ENCODE results near the gene MLLT1.

MLLT1 gene

DNA sequence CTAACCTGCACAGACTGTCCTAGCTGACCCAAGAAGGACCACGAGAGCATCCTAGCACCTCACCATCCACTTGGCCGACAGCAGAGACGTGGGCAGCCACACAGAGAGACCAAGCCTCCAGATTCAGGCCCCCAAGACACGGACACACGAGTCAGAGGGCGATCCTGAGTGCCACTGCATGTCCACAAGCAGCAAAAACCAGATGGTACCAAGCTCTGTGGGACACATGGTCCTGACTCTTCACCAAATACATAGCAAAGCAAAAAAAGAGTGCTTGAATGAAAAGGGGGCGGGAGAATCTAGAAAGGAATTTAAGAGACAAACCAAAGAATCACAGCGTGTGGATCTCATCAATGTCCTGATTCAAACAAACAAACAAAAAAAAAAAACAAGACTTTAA, 45.2 kb downstream of the MLLT1 start:
- DNase-seq, result no peak

DNA sequence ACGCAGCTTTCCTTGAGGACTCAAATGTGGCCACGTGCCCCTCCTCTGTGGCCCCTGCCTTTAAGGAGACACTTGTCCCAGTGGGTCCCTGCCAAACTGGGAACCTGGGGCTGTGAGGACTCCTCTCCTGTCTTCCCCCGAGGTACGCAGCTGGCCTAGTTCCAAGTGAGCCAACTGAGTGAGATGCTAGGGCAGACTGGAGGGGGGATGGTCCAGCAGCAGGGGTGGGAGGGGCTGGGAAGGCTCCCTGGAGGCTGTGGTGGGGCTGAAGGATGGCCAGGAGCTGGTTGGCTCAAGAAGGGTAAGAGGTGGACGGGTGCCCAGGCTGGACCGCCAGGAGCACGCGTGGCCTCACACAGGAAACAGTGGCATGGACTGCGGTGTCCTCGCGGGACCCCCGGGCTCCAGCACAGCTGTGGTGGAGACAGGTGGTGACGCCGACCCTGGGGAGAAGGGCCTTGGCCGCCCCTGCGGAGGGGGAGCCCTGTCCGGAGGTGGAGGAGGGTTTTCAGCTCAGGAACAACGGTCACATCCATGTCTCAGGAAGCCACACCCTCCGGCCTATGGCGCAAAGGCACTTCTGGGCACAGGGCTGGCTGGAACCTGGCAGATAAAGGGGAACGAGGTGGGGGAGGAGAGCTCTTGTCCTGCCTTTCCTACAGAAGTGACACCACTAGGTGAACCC, 45.8 kb downstream of the MLLT1 start:
- DNase-seq, result no peak

DNA sequence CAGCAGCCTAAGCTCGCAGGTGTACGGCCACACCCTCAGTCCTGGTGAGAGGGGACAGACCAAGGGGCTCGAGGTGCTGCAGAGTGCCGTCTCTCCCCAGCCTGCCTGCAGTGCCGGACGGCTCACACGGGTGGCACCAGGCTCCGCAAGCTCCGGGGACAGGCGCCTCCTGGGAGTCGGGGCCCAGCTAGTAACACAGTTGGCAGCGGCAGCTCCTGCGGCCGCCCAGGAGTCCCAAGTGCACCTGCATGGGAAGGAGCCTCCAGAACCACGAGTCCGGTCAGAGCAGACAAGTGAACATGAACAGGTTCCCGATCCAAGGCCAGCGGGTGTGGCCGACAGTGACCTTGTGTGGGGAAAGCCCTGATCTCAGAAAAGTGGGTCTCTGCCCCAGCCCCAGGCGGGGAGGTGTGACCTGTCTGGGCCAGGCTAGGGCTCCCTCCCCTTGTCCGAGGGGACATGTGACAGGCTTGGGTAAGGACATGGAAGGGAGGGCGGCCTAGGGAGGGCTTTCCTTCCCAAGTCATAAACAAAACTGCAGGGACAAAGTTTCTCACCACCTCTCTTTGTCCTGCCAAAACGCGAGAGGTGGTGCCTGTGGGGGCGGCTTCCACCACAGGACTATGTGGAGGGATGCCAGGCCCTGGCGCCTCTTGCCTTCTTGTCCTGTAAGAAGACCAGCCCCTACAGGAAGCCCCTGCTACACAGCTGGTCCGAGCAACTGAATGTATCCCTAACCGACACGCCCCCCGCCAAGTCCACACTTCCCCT, 46.5 kb downstream of the MLLT1 start:
- DNase-seq, result no peak

DNA sequence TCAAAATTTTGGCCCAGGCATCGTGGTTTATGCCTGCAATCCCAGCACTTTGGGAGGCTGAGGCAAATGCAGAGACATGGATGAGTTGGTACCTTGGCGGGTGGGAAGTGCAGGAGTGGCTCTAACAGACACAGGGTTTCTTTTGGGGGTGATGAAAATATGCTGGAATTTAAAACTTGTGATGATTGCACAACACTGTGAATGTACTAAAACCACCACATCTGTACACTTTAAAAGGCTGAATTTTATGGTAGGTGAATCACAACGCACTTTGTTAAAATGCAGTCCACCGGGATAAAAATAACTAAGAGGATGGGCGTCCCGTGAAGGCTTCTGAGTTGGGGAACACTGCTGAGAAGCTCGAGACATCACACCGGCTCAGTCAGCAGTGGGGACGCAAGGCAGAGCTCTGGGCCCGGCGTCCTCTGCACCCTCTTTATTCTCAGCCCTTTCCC, 47.1 kb downstream of the MLLT1 start:
- DNase-seq, result no peak

DNA sequence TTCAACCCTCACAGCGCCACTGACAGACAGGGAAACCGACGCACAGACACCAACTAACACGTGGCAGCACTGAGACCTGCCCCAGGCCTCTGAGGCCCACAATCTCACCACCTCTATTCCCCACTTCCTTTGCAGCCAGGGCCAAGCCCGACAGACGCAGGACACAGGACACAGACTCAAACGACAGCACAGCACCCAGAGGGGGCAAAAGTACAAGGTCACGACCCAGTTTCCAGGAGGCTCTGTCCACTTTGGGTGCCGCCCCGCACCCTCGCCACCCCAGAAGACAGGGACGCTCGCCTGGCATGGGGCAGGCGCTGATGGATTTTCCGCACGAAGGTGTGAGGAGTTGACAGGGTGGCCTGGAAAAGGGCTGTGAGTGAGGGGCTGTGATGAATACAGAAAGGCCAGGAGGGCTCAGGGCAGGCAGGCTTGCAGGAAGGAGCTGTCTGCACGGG, 48.8 kb downstream of the MLLT1 start:
- DNase-seq, result no peak

DNA sequence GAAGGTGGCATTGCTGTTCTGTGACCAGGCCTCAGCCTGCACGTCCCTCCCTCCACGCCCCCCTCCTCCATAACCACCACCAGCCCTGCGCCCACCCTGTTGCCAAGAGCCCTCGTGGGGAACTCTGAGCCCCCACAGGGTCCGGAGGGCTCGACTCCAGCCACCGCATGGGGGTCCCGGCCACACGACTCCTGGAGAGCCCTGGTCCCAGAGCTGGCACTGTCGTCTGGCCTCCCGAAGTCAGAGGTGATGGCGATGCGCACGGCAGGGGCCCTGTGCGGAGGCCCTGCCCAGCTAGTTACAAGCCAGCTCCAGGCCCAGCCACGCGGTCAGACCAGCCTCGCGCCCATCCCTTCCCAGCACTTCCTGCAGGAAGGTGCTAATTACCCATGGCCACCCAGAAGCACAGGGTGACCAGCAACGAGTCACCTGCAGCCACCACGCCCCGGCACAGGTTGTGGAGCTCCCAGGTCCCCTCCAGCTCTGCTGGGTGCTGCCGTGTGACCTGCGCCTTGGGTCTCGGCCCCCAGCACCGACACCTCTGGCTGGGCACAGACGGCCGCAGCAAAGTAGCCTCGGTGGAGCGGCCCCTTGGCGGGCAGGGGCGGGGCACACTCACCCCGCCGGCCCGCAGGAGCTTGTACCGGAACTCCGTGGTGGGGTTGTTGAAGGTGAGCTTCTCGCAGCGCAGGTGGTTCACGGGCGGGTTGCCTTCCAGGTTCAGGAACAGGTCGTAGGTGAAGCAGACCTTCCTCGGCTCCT, 49.6 kb downstream of the MLLT1 start:
- no peak for DNase-seq

DNA sequence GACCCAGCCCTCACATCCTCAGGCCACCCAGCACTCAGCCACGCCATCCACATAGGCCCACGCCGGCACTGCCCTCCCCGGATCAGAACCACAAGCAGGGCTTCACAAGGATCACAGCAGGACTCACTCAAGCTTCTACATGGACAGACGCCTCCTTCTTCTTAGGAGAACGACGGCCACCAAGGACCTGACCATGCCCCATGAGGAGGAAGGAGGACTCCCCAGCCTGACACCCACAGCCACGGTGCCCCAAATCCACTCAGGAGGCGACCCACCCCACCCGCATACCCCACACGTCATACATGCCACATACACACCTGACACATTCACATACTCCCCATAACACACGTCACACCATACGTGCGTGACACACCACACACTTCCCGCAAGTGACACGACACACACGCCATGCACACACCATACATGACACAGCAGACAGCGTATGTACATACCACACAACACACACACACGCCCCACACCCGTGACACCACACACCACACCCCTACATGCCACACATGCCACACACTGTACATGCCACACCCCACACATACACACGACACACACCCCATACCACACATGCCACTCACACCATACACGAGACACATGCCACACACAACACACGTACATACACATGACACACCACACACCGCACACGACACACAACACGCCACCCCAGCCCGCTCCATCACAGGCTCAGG, 50.4 kb downstream of the MLLT1 start:
- no peak for DNase-seq

DNA sequence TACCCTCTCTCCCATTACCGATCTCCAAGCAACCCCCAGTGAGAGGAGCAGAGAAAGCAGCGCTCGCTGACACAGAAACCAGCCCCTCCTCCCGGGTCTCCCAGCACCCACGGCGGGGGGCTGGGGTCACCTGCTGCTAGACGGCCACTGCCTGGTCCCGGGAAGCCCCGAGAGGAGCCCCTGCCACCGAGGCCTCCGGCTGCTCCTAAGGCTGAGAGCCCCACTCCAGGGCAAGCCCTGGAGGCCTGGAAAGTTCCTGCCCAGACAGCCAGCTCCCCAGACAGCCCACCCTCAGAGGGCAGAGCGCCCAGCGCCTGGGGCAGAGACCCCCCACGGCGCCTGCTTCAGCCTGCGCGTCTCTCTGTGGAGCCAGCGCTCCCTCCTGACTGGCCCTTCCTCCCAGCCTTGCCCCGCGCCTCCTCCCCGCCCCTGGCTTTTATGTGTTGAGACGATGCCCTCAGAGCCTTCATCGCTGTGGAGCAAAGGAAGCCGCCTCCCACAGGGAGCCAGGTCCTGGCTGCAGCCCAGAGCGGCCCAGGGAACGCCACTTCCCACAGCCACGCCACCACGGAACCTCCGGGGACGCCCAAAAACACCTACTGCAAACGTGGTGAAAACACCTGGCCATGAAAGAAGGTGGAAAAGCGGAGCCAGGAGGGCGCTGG, 51.1 kb downstream of the MLLT1 start:
- no peak for DNase-seq

DNA sequence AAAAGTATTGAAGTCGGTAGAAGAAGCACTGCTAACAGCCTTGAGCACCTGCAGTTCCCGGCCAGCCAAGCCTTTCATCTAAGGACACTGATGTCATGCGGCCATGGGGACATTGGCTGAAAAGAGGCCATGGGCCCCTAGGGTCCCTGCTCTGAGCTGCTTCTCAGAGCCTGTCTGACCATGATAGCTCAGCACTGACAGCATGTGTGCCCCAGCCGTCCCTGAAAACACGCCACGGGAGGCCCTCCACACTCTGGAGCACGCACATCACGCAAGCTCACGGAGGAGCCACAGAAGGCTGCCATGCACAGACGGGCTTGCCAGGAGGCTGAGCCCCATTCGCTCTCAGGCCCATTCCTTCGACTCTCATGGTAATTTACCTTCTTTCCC, 51.8 kb downstream of the MLLT1 start:
- DNase-seq, result no peak

DNA sequence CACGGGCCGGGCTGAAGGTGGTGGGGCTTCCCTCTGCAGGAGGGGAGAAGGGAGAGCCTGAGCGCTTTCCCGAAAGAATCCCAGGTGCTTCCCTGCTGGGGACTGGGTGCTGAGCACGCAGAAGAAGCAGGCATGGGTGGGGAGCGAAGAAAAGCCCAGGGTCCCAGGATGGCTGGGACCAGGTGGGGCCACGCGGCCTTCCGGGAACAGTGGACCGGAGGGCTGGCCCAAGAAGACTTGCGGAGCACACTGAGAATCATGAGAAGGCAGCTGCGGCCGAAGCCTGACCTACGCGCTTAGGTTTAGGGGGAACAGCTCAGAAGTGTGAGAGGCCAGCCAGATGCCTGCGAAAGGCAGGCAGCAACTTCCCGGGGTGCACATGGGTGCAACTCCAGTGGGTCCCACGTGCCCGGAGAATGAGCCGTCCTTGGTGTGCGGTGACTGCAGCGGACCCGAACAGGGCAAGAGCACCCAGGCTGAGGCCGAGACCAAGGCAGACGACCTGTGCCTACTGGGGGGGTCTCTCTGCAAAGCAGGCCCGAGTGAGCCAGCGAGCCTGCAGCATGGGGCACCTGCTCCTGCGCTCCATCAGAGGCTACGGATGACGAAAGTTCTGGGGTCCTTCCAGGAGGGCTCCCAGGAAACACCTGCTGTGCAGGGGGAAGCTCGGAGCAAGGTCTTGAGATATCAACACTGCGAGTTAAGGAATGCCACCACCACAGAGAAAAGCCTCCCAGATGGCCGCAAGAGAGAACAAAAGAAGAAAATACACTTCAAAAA, 52.4 kb downstream of the MLLT1 start:
- DNase-seq, result no peak

DNA sequence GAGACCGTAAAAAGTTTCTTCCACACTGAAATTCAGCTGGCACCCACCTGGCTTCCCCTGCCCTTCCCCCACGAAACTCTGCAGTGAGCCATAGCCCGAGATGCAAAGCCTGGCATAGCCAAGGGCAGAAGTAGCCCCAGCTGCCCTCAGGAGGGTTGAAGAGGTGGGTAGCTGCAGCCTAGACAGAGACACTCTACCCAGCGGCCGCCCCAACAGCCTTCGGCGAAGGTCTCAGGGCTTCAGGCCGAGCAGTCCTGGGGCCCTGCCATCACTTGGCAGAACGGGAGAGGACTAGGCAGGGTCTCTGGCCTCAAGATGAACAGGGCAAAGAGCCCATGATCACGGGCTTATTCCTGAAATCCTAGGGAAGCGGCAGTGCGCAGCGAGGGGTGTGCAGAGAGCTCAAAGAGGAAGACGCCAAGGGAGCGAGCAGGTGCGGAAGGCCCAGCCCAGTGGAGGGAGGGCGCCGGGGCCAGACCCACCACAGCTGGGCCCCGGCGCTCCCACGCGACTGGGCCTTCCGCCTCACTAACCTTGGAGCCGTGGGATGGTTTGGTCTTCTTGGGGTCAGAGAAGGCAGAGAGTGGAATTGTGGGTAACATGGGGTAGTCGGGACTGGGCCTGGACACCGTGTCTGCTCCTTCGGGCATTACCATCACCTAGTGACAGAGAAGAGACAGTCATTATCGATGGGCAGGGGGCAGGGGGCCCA, 53.2 kb downstream of the MLLT1 start:
- no peak for DNase-seq

DNA sequence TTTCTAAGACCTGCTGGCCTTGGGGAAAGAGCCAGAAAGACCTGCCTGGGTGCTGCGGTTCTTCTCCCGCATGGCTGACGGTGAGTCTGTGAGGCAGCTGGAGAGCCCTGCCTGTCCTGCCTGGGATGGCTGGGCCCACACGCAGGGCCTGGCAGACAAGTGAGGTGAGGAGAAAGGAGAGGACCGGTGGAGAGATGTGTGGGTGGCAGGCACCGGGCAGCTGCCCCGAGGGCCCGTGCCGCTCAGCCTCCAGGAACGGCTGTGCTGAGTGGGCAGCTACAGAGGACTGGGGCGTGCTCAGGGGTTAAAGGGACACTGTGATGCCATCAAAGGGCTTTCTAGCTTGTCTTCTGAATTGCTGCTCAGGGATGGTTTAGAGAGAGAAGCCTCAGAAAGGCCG, 53.8 kb downstream of the MLLT1 start:
- no peak for DNase-seq

DNA sequence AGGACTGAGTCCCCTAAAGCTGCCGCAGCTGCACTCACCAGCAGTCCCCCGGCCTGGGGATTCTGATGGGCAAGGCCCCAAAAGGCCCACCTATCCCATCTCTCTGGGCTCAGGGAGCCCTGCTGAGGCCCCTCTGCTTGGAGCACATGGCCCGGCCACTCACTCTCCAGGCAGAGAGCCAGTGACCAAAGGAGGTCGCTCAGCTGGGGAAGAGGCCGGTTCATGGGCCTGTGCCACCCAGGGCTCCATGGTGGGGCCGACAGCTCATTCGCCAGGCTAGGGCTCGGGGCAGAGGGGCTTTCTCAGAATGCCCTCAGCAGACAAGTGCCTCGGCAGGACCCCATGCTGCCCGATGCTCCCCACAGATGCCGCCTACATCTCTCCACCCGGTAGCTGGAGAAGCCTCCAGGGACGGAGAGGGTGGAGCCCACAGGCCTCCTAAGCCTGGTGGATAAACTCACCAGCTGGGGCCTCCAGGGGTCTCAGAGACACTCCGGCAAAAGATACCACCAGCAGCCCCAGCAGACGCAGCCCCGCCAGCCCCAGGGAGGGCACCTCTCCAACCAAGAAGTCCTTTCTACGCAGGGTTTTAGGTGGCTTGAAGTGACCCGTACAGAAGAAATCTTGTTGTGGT, 54.4 kb downstream of the MLLT1 start:
- no peak for DNase-seq

DNA sequence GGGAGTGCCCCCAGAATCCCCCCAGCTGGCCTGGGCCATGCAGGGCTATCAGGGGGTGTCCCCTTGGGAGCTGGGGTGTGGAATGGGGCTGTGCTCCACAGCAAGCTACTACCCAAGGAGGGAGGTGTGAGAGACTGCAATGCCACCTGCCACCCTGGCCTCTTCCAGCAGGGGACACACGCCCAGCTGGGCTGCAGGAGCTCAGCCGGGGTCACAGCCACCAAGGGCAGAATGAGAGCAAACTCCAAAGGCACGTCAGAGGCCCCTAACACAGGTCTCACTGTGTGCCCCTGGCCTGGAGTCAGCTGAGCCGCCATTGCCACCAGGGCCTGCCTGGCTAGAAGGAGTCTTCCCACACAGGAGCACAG, 55.5 kb downstream of the MLLT1 start:
- no peak for DNase-seq

DNA sequence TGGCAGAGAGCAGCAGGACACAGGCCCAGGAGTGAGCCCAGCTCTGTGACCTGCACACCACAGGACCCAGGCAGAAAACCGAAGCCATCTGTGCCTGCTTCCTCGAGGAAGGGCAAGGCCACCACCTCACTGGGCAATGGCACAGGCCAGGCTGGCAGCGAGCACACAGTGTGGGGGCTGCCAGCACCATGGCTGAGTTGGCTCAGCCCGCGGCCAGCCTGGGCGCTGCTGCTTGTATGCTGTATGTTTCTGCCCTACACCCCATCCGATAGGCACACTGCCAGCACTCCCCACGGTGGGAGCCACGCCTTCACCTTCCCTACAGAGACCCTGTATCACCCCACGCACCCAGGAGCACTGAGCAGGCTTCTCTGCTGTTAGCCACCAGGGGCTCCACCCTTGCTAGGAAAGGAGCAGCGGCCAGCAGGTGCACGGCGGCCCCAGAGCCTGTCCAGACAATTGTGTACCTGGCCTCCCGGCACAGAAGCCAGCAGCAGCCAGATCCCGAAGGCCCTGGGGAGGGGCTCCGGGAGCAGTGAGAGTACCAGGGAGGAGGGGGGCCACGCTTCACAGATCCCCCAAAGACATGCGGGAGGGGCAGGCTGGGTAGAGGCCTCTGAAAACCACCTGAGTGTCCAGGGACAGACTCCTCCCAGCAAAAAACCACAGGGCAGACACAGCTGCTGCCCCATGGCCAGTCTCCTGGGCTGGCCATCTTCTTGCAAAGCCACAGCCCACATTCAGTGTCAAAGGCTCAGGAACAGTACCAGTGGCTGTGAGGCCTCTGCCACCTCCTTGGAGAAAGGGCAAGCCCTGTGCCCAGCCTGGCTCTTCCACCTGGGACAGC, 56.1 kb downstream of the MLLT1 start:
- no peak for DNase-seq

DNA sequence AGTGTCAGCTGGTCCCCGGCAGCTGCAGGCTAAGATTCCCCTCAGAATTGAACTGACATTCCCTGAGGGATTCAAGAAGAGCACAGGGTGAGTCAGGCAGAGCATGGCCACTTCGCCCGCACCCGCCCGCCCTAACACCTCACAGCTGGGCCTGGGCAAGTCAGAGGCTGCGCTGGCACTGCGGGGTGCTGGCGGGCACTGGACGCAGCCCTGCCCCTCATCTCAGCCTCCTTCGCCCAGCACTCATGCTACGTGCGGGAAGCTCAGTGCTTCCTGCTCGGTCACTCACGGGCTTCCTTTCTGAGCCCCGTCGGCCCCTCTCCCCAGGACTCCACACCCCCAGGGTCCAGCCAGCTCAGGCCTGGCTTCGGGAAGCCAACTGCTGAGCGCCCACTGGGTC, 56.9 kb downstream of the MLLT1 start:
- DNase-seq, result no peak

DNA sequence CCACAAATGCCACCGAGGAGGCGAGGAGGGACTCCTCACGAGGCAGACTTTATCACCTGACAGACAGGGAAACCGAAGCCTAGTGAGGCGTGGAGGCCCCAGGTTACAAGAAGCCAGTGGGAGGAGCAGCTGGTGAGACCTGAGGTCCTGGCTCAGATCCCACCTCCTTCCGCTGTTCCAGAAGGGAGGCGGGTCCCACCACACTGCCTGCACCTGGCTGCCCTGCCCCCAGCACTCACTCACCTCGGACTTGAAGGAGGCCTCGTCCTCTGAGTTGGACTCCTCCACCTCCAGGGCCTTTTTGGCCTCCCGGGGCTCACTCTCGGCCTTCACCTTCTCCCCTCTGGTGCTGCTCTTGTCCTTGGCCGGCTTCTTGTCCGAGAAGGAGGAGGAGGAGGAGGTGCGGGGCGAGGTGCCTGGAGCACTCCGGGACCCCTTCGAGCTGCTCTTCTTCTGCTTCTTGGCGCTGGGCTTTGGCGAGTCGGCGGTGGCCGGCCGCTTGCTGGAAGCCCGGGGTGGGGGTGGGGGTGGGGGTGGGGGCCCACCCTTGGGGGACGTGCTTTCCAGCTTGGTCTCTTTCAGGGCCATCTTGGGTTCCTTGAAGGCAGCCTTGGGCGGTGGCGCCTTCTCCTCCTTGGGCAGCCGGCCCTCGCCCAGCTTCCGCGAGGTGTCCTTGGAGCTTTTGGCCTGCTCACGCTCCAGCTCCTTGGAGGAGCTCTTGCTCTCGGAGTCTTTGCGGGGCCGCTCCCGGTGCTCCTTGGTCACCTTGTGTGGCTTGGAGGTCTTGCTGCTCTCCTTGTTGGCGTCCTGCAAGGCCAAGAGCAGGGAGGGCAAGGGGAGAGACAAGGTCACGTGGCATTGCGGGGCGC, 57.7 kb downstream of the MLLT1 start:
- DNase-seq, result no peak

DNA sequence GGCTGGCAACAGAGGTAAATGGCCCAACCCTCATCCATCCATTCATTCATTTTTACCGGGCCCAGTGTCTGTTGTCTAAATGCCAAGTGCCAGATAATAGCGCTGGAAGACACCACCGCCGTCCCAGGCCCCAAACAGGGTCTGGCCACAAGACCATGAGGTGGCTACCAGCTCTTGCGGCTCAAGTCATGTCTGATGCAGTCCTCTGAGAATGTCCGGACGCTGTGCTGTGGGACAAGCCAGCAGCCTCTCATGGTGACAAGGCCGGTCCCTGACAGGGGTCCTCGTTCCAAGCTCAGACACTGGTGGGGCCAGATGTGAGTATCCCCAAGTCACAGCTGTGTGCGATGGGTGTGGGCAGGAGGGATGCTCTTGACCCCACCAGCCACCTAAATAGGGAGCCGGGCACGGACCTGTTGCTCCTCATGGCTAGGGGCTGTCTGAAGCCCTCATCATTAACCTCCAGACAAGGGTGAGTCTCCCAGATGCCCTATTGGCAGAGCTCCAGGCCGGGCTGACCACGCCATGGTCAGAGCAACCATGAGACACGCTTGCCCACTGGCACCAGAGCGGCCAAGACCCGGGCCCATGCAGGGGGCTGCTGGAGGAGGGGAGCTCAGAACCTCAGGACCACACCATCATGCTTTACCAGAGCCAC, 58.4 kb downstream of the MLLT1 start:
- no peak for DNase-seq

Data from NCI-H1436 treated with DMSO at 0.1 percent for 48 hours (cell line).